ENCODE data around the gene RIPOR3.

Gene RIPOR3

GRCh38 chr20:50690650-50691572 lies at the start of gene RIPOR3:
TSS of gene RIPOR3 (minus strand) at chr20:50691542. CDS start at chr20:50691128, 414 bp downstream.
- ATAC-seq (replicated peaks; ENCODE audit: extremely low read depth, poor library complexity, severe bottlenecking) (no peak), DNase-seq (ENCODE audit: low spot score in 2 of 2) (no peak)
- H3K4me3 Mint-ChIP-seq = peak within 1 kb of the TSS; percentile 5
- H3K27me3 Mint-ChIP-seq = peaks cover 65% of the 10 kb centered on the region
- H3K4me1 Mint-ChIP-seq = peaks cover 5% of the 10 kb centered on the region
- no peaks in the 10 kb centered on the region for H3K36me3 Mint-ChIP-seq (ENCODE audit: insufficient read depth)
- no peaks in the 10 kb centered on the region for H3K9me3 Mint-ChIP-seq
- no peak within 1 kb of the TSS for H3K27ac Mint-ChIP-seq (ENCODE audit: low read depth)

- H3K9me3 Mint-ChIP-seq = no peaks in the 10 kb centered on the region
- peaks cover 16% of the 10 kb centered on the region for H3K4me1 Mint-ChIP-seq
- no peaks in the 10 kb centered on the region for H3K27me3 Mint-ChIP-seq
- H3K4me3 Mint-ChIP-seq = no peak overlapping the region
- DNase-seq (ENCODE audit: low spot score in 2 of 2) (no peak), ATAC-seq (replicated peaks; ENCODE audit: extremely low read depth, poor library complexity, severe bottlenecking) (no peak)
- peaks cover 3% of the 10 kb centered on the region for H3K36me3 Mint-ChIP-seq (ENCODE audit: insufficient read depth)
- no peak overlapping the region for H3K27ac Mint-ChIP-seq (ENCODE audit: low read depth)
Measured at GRCh38 chr20:50737352-50737751, 46.0 kb upstream of the RIPOR3 start.

- Mint-ChIP-seq H3K4me1 (peaks cover 19% of the 10 kb centered on the region), H3K27me3 (no peaks in the 10 kb centered on the region), H3K36me3 (ENCODE audit: insufficient read depth) (peaks cover 4% of the 10 kb centered on the region), H3K27ac (ENCODE audit: low read depth) (no peak overlapping the region), H3K9me3 (no peaks in the 10 kb centered on the region), H3K4me3 (no peak overlapping the region)
- no peak for DNase-seq (ENCODE audit: low spot score in 2 of 2)
- no peak for ATAC-seq (replicated peaks; ENCODE audit: extremely low read depth, poor library complexity, severe bottlenecking)
Measured at GRCh38 chr20:50735813-50736212, 44.5 kb upstream of the RIPOR3 start.

GRCh38 chr20:50734730-50735679 lies 43.7 kb upstream of the RIPOR3 start:
- no peak overlapping the region for H3K27ac Mint-ChIP-seq (ENCODE audit: low read depth)
- H3K36me3 Mint-ChIP-seq (ENCODE audit: insufficient read depth) = peaks cover 6% of the 10 kb centered on the region
- no peaks in the 10 kb centered on the region for H3K27me3 Mint-ChIP-seq
- no peak for DNase-seq (ENCODE audit: low spot score in 2 of 2)
- no peak overlapping the region for H3K4me3 Mint-ChIP-seq
- H3K9me3 Mint-ChIP-seq = no peaks in the 10 kb centered on the region
- ATAC-seq (replicated peaks; ENCODE audit: extremely low read depth, poor library complexity, severe bottlenecking) = no peak
- H3K4me1 Mint-ChIP-seq = peaks cover 19% of the 10 kb centered on the region

- no peak for DNase-seq (ENCODE audit: low spot score in 2 of 2)
- Mint-ChIP-seq H3K27ac (ENCODE audit: low read depth) (no peak overlapping the region), H3K4me3 (no peak overlapping the region), H3K27me3 (no peaks in the 10 kb centered on the region), H3K9me3 (no peaks in the 10 kb centered on the region), H3K4me1 (peaks cover 19% of the 10 kb centered on the region), H3K36me3 (ENCODE audit: insufficient read depth) (peaks cover 6% of the 10 kb centered on the region)
- ATAC-seq (replicated peaks; ENCODE audit: extremely low read depth, poor library complexity, severe bottlenecking) = no peak
Measured at GRCh38 chr20:50733644-50734349, 42.5 kb upstream of the RIPOR3 start.

GRCh38 chr20:50731930-50732690 lies 40.8 kb upstream of the RIPOR3 start:
- DNase-seq (ENCODE audit: low spot score in 2 of 2) (no peak), ATAC-seq (replicated peaks; ENCODE audit: extremely low read depth, poor library complexity, severe bottlenecking) (no peak)
- H3K27ac Mint-ChIP-seq (ENCODE audit: low read depth) = no peak overlapping the region
- no peaks in the 10 kb centered on the region for H3K27me3 Mint-ChIP-seq
- H3K4me1 Mint-ChIP-seq = peaks cover 15% of the 10 kb centered on the region
- H3K9me3 Mint-ChIP-seq = no peaks in the 10 kb centered on the region
- H3K4me3 Mint-ChIP-seq = peak overlapping the region; percentile 88
- peaks cover 6% of the 10 kb centered on the region for H3K36me3 Mint-ChIP-seq (ENCODE audit: insufficient read depth)

GRCh38 chr20:50731055-50731929 lies 40.0 kb upstream of the RIPOR3 start, which contains the start of gene PARD6B:
TSS of gene PARD6B (plus strand) at chr20:50731580. CDS start at chr20:50731787, 207 bp downstream.
- ATAC-seq (replicated peaks; ENCODE audit: extremely low read depth, poor library complexity, severe bottlenecking) (peak; percentile 96), DNase-seq (ENCODE audit: low spot score in 2 of 2) (peak; percentile 95 to 98)
- H3K4me3 Mint-ChIP-seq = peak within 1 kb of the TSS; percentile 88
- H3K27ac Mint-ChIP-seq (ENCODE audit: low read depth) = peak within 1 kb of the TSS; percentile 86
- H3K4me1 Mint-ChIP-seq = peaks cover 13% of the 10 kb centered on the region
- no peaks in the 10 kb centered on the region for H3K9me3 Mint-ChIP-seq
- H3K27me3 Mint-ChIP-seq = no peaks in the 10 kb centered on the region
- peaks cover 6% of the 10 kb centered on the region for H3K36me3 Mint-ChIP-seq (ENCODE audit: insufficient read depth)

GRCh38 chr20:50730765-50731054 lies 39.4 kb upstream of the RIPOR3 start:
- Mint-ChIP-seq H3K4me3 (peak overlapping the region; percentile 88), H3K27ac (ENCODE audit: low read depth) (peak overlapping the region; percentile 86), H3K9me3 (no peaks in the 10 kb centered on the region), H3K4me1 (peaks cover 13% of the 10 kb centered on the region), H3K27me3 (no peaks in the 10 kb centered on the region), H3K36me3 (ENCODE audit: insufficient read depth) (peaks cover 6% of the 10 kb centered on the region)
- no peak for DNase-seq (ENCODE audit: low spot score in 2 of 2)
- no peak for ATAC-seq (replicated peaks; ENCODE audit: extremely low read depth, poor library complexity, severe bottlenecking)

GRCh38 chr20:50729901-50730764 lies 38.8 kb upstream of the RIPOR3 start:
- H3K27ac Mint-ChIP-seq (ENCODE audit: low read depth) = peak overlapping the region; percentile 86
- no peaks in the 10 kb centered on the region for H3K27me3 Mint-ChIP-seq
- peaks cover 10% of the 10 kb centered on the region for H3K4me1 Mint-ChIP-seq
- H3K4me3 Mint-ChIP-seq = peak overlapping the region; percentile 88
- H3K9me3 Mint-ChIP-seq = no peaks in the 10 kb centered on the region
- DNase-seq (ENCODE audit: low spot score in 2 of 2) (no peak), ATAC-seq (replicated peaks; ENCODE audit: extremely low read depth, poor library complexity, severe bottlenecking) (no peak)
- H3K36me3 Mint-ChIP-seq (ENCODE audit: insufficient read depth) = peaks cover 6% of the 10 kb centered on the region

- Mint-ChIP-seq H3K4me3 (peak overlapping the region; percentile 88), H3K4me1 (peaks cover 9% of the 10 kb centered on the region), H3K9me3 (no peaks in the 10 kb centered on the region), H3K36me3 (ENCODE audit: insufficient read depth) (peaks cover 6% of the 10 kb centered on the region), H3K27ac (ENCODE audit: low read depth) (no peak overlapping the region), H3K27me3 (no peaks in the 10 kb centered on the region)
- ATAC-seq (replicated peaks; ENCODE audit: extremely low read depth, poor library complexity, severe bottlenecking) (no peak), DNase-seq (ENCODE audit: low spot score in 2 of 2) (no peak)
Measured at GRCh38 chr20:50728981-50729874, 37.9 kb upstream of the RIPOR3 start.

All from central memory CD8-positive, alpha-beta T cell (primary cell).